GM18861 (cell line): ENCODE data around the gene PDE11A.

Source experiments
- ATAC-seq: cut with Tn5 transposase; IDR thresholded peaks from one replicate; pipeline ENCODE4 v1.9.1; 2021; ENCODE audit not compliant: unreplicated experiment

PDE11A gene

DNA sequence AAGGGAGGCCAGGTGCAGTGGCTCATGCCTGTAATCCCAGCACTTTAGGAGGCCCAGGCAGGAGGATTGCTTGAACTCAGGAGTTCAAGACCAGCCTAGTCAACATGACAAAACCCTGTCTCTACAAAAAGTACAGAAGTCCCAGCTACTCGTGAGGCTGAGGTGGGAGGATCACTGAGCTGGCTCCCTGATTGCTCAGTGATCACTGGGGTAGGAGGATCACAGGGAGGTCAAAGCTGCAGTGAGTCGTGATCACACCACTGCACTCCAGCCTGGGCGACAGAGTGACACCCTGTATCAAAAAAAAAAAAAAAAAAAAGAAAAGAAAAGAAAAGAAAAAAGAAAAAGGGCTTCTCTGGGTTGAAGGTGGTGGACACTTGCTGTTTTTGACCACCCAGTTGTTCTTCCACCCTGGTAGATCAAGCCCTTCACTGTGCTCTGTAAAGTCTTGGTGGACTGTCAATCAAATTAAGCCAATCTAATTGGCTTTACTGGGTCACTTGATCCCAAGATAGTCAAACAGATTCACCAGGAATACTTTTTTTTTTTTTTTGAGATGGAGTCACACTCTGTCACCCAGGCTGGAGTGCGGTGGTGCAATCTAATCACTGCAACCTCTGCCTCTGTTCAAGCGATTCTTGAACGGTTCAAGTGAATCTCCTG is 488.4 kb downstream of the PDE11A start:
- ATAC-seq: no peak

DNA sequence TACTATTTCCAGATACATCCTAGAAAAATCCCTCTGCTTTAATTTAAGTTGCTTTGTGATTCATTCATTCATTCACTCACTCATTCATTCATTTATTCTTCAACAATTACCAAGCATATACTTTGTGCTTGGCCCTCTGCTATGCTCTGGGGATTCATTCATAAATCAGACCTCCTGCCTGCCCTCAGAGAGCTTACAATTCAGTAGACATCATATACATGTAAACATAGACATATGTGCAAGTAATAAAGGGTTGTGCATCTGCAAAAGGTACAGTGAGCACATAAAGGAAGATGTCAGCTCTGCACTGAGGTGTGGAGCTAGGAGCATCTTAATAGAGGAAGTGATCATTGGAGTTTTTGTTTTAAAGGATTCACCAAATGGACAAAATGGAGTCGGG is 490.6 kb downstream of the PDE11A start:
- ATAC-seq: no peak

DNA sequence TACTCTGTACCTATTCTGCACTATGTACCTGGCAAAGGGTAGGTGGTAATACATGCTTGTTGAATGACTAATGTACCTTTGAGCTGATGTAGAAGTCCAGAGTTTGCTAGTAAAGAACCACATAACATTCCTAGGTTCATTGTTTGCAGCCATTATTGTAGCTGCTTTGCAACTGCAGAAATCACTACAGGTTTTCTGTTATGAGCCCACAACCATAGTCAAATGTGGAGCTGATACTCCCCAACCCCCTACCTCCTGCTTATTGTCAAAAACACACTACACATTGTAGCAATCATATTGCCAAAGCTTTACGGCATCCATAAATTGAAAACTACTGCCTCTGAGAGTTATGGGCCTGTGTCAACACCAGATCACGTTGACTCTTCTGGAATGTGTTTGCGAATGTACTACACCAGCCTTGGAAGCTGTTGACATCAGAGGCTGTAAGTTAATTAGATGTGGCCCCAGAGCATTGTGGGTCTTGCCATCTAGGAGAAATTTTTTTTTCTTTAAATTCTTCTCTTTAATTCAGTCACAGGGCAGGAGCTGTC is 493.0 kb downstream of the PDE11A start:
- no peak for ATAC-seq

DNA sequence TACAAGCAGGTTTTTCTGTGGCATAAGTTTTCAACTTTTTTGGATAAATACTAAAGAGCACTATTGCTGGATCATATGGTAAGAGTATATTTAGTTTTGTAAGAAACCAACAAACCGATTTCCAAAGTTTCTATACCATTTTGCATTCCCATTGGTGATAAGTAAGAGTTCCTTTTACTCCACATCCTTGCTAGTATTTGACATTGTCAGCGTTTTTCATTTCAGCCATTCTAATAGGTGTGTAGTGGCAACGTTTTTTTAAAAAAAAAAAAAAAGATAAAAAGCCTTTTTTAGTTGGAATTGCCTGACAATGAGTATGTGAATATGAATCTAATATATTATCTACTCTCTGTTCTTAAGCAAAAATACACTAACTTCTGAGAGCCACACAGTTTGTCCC is 494.1 kb downstream of the PDE11A start:
- ATAC-seq: no peak

DNA sequence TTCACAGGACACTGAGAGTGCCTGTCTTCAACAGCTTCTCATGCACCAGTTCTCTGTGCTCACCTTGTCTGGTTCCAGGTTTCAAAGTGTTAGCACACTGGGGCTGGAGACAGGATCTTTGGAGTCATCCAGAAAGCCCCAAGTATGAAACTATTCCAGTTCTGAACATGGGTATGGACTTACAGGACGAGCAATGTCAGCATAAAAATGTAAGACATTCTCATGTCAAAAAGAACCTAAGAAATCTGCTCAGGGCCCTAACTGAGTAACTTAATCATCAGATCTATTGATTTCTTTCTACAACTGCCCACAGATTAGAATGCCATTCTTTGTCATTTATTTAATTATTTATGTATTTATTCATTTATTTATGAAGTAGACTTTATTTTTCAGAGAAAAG is 495.5 kb downstream of the PDE11A start:
- no peak for ATAC-seq

DNA sequence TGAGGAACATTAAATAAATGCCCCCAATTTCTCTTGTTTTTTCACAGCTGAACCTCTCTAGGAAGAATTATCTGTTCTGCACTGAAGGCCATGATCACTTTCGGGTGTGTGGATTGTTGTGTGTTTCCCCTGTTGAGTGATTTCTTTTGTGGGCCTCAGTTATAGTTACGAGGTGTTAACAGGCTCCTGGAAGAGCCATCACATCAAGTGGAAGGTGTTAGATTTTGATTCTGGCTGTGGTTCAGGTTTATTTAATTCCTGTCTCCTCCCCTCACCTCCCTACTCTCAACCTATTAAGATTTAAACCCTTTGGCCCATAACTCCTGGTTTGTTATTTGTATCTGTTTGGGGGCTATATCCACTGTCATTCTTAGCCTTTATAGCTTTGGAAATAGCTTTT is 497.2 kb downstream of the PDE11A start:
- no peak for ATAC-seq

DNA sequence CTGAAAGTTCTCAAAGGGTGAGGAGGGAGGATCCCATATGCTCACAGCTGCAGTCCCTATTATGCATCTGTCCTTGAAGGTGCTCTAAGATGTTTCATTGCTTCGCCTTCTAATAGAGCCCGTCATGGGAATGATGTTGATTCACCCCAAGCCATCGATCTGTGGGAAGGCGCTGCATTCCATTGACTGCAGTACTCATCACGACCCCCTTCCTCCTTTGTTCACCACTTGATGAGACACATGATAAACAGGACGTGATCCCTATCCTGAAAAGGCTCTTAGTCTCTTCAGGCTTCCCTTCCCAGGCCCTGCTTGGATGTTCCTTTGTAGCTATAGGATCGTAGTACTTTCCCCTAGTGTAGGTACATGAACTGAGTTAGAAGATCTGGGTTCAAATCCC is 498.2 kb downstream of the PDE11A start:
- no peak for ATAC-seq
